Effector memory CD4-positive, alpha-beta T cell (primary cell): Measurements from ENCODE around the gene SLC30A3.
"Not testable (repeated sequence)": the region's sequence is repeated elsewhere in the genome, so short reads cannot be mapped to it uniquely, and the experiment has no call there.

Experiments
- DNase-seq, 3 donors: peaks; one replicate each; pipeline ENCODE4 v3.0.0-alpha.2; 2020
- H3K27ac ChIP-seq: 2 replicates; pipeline ENCODE4 v1.7.0; 2013; ENCODE audit warnings: mild to moderate bottlenecking, low read length, moderate library complexity; ENCODE audit not compliant: insufficient read depth, poor library complexity, severe bottlenecking
- H3K27me3 ChIP-seq: replicated peaks from 2 replicates; pipeline ENCODE4 v1.7.0; 2013; ENCODE audit warnings: mild to moderate bottlenecking, low read length; ENCODE audit not compliant: insufficient read depth, control insufficient read depth, poor library complexity, severe bottlenecking
- H3K36me3 ChIP-seq: 2 replicates; pipeline ENCODE4 v1.7.0; 2013; ENCODE audit warnings: mild to moderate bottlenecking, low read length, moderate library complexity; ENCODE audit not compliant: control insufficient read depth, insufficient read depth
- H3K4me1 ChIP-seq: 2 replicates; pipeline ENCODE4 v1.7.0; 2013; ENCODE audit warnings: low read length, mild to moderate bottlenecking; ENCODE audit not compliant: control insufficient read depth, insufficient read depth, poor library complexity, severe bottlenecking
- H3K4me3 ChIP-seq: 2 replicates; pipeline ENCODE4 v1.7.0; 2013; ENCODE audit warnings: low read length, low read depth, mild to moderate bottlenecking; ENCODE audit not compliant: insufficient read depth, poor library complexity, severe bottlenecking
- H3K9me3 ChIP-seq: 2 replicates; pipeline ENCODE4 v1.7.0; 2013; ENCODE audit warnings: mild to moderate bottlenecking, low read length, moderate library complexity; ENCODE audit not compliant: control insufficient read depth

The SLC30A3 gene

DNA sequence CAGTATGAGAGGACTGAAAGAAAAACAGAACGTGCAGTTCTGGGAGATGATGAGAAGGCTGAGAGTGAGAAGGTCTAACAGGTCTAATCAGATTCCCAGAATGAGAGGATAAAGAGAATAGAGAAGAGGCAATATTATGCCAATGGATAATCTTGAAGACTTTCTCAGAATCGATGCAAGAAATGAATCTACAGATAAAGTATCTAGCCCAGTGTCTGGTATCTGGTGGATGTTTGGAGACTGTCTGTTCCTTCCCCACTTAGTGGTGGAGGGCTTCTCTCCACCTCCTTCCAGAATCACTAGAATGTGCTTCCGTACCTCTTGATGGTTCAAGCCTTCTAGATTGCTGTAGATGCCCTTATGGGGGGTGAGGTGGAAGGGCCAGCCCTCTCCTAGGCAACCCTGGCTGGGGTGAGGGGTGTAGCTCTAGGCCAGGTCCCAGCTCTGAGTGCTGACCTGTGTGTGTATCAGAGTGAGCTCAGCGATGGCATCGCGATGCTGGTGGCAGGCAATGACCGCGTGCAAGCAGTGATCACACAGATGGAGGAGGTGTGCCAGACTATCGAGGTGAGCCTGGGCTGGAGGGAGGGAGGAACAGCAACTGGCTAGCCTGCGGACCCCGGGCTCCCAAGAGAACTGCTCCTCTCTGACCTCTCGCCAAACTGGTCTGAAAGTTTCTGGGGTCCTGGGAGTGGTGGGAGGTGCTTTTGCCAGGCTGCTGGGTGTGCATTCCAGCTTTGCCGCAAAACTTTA lies 41.8 kb upstream of the SLC30A3 start:
- H3K27me3 ChIP-seq = peaks cover 14% of the 10 kb centered on the region
- H3K27ac ChIP-seq = no peak overlapping the region
- no peak for DNase-seq
- no peaks in the 10 kb centered on the region for H3K36me3 ChIP-seq
- H3K4me3 ChIP-seq = no peak overlapping the region
- H3K4me1 ChIP-seq = peaks cover 11% of the 10 kb centered on the region
- H3K9me3 ChIP-seq = no peaks in the 10 kb centered on the region

GRCh38 chr2:27303093-27304025 lies 40.5 kb upstream of the SLC30A3 start:
- Histone ChIP-seq H3K4me3 (peak overlapping the region; percentile 37), H3K36me3 (no peaks in the 10 kb centered on the region), H3K4me1 (peaks cover 11% of the 10 kb centered on the region), H3K27ac (no peak overlapping the region), H3K9me3 (no peaks in the 10 kb centered on the region), H3K27me3 (peaks cover 14% of the 10 kb centered on the region)
- DNase-seq = peak in 1 of 3 donors; percentile 29

- not testable (repeated sequence) for H3K9me3 ChIP-seq, H3K27me3 ChIP-seq, H3K4me1 ChIP-seq, H3K4me3 ChIP-seq, DNase-seq, H3K27ac ChIP-seq, H3K36me3 ChIP-seq
Observed at GRCh38 chr2:27300606-27301005, 37.8 kb upstream of the SLC30A3 start.

- DNase-seq = no peak
- H3K27ac ChIP-seq = no peak overlapping the region
- H3K36me3 ChIP-seq = no peaks in the 10 kb centered on the region
- no peaks in the 10 kb centered on the region for H3K27me3 ChIP-seq
- no peaks in the 10 kb centered on the region for H3K4me1 ChIP-seq
- H3K9me3 ChIP-seq = no peaks in the 10 kb centered on the region
- no peak overlapping the region for H3K4me3 ChIP-seq
Observed at GRCh38 chr2:27298391-27299080, 35.7 kb upstream of the SLC30A3 start.

DNA sequence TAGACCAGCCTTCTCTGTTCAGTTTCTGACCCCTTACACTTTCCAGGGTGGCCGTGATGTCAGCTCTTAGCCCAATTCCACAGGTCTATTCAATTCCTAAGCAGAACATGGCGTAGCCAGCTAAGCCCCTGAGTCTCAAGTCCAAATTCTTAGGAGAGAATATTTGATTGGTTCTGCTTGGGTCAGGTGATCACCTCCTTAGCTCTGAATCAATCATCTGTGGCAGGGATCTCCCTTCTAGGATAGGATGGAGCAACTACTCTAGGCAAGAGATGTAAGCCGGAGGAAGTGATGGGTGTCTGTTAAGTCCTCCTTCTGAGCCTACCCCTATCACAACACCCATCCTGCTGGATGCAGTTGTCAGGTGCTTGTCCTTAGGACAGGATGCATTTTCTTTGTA lies 34.3 kb upstream of the SLC30A3 start:
- Histone ChIP-seq H3K4me3 (no peak overlapping the region), H3K27me3 (no peaks in the 10 kb centered on the region), H3K27ac (no peak overlapping the region), H3K36me3 (no peaks in the 10 kb centered on the region), H3K9me3 (no peaks in the 10 kb centered on the region), H3K4me1 (no peaks in the 10 kb centered on the region)
- DNase-seq = no peak

- H3K27me3 ChIP-seq = no peaks in the 10 kb centered on the region
Observed at GRCh38 chr2:27296481-27296880, 33.6 kb upstream of the SLC30A3 start.

GRCh38 chr2:27294928-27295327 lies 32.1 kb upstream of the SLC30A3 start:
- Histone ChIP-seq H3K4me1 (no peaks in the 10 kb centered on the region), H3K27me3 (no peaks in the 10 kb centered on the region), H3K4me3 (no peak overlapping the region), H3K27ac (no peak overlapping the region), H3K9me3 (no peaks in the 10 kb centered on the region), H3K36me3 (no peaks in the 10 kb centered on the region)
- DNase-seq = no peak

More at GRCh38 chr2:27296481-27296880, 33.6 kb upstream of the SLC30A3 start:
- Histone ChIP-seq H3K27ac (no peak overlapping the region), H3K9me3 (no peaks in the 10 kb centered on the region), H3K4me1 (no peaks in the 10 kb centered on the region), H3K4me3 (no peak overlapping the region), H3K36me3 (no peaks in the 10 kb centered on the region)
- DNase-seq = no peak

DNA sequence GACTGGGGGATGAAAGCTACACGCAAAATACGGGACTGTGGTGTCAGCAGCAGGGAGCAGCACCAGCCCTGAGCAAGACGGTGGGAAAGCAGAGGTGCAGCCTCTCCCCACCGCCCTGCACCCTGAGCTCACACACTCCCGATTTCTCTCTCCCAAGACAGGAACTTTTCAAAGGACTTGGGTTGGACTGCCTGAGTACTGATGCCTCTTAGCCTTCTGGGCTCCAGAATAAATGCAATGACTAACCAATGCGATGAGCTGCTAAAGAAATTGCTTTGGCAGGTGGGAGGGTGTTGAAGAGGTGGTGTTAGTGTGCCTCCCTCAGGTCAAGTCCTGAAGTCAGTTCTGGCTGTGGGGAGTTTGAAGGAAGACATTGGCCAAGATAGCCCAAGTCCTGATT lies 29.0 kb upstream of the SLC30A3 start:
- Histone ChIP-seq H3K4me3 (no peak overlapping the region), H3K9me3 (no peaks in the 10 kb centered on the region), H3K4me1 (no peaks in the 10 kb centered on the region), H3K27ac (no peak overlapping the region), H3K27me3 (no peaks in the 10 kb centered on the region), H3K36me3 (no peaks in the 10 kb centered on the region)
- DNase-seq = no peak

DNA sequence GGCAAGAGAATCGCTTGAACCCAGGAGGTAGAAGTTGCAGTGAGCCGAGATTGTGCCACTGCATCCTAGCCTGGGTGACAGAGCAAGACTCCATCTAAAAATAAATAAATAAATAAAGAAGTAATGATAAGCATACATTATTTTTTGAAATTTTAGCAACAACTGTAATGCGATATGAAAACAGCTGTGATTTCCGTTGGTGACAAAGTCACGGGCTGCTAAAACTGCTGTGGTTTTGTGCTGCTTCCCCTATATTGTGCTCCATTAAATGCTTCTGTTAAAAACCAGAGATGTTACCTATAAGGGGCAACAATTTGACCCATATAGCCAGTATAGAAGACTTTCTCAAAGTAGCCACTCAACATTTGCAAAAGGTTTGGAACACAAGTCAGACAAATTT lies 27.7 kb upstream of the SLC30A3 start:
- DNase-seq = no peak
- Histone ChIP-seq H3K36me3 (no peaks in the 10 kb centered on the region), H3K9me3 (no peaks in the 10 kb centered on the region), H3K4me1 (no peaks in the 10 kb centered on the region), H3K27me3 (no peaks in the 10 kb centered on the region), H3K27ac (no peak overlapping the region), H3K4me3 (no peak overlapping the region)
